ENCODE results near the gene TMEM91. TPM values are rescaled to one million over a fixed set of nuclear protein-coding genes. Genes with fewer than 3 reads are reported as not detected.

TMEM91 gene
- total RNA-seq, 2 experiments from 2014 or later, result 5.6 to 5.7 TPM

DNA sequence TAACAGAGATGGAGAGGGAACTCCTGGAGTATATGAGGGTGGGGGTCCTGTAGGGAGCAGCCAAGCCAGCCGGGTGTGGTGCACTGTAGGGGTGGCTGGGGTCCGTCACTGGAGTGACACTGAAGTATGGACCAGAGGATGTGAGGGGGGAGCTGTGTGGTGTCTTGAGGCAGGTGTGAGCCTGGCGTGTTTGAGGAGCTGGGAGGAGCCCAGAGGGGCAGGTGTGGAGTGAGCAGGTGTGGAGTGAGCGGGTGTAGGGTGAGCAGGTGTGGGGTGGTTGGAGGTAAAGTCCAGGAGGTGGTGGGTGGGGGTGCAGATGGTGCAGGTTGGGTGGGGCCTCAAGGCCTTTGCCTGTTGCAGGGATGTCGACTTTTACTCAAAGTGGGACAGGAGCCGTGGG lies 45.0 kb downstream of the TMEM91 start:
- Mint-ChIP-seq H3K9me3 (no peaks in the 10 kb centered on the region), H3K36me3 (ENCODE audit: low read depth) (peaks cover 8% of the 10 kb centered on the region), H3K4me3 (no peak overlapping the region), H3K4me1 (ENCODE audit: low read depth) (peaks cover 3% of the 10 kb centered on the region), H3K27me3 (ENCODE audit: low read depth) (no peaks in the 10 kb centered on the region), H3K27ac (no peak overlapping the region)
- intact Hi-C loops (cut with micrococcal nuclease), result no loop called here
- CTCF ChIA-PET, result no interaction called here
- no peak for DNase-seq

DNA sequence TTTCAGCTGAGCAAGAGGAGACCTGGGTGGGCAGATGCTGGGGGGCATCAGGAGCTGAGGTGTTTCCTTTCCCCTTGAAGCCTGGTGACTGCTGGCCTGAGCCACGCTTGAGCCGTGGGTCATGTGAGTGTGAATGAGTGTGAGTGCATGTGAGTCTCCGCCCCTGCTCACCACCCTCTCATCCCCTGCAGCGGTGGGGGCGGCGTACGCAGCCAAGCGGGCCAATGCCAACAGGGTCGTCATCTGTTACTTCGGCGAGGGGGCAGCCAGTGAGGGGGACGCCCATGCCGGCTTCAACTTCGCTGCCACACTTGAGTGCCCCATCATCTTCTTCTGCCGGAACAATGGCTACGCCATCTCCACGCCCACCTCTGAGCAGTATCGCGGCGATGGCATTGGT lies 45.6 kb downstream of the TMEM91 start:
- Mint-ChIP-seq H3K4me3 (no peak overlapping the region), H3K4me1 (ENCODE audit: low read depth) (peaks cover 5% of the 10 kb centered on the region), H3K27me3 (ENCODE audit: low read depth) (no peaks in the 10 kb centered on the region), H3K9me3 (no peaks in the 10 kb centered on the region), H3K27ac (no peak overlapping the region), H3K36me3 (ENCODE audit: low read depth) (peaks cover 8% of the 10 kb centered on the region)
- intact Hi-C loops (cut with micrococcal nuclease), result no loop called here
- CTCF ChIA-PET, result no interaction called here
- no peak for DNase-seq

DNA sequence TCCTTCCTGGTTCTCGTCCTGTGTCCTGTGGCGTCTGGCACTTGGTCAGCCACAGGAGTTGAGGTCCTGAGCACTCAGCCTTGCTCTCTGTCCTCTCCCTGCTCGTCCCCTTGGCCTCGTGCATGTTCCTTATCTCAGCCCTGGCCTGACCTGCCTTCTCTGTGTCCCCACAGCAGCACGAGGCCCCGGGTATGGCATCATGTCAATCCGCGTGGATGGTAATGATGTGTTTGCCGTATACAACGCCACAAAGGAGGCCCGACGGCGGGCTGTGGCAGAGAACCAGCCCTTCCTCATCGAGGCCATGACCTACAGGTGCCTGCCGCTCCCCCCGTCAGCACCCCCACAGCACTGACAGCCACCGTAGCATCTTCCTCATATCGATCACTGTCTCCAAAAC lies 46.1 kb downstream of the TMEM91 start:
- intact Hi-C loops (cut with micrococcal nuclease), result no loop called here
- no peak for DNase-seq
- Mint-ChIP-seq H3K9me3 (no peaks in the 10 kb centered on the region), H3K36me3 (ENCODE audit: low read depth) (peaks cover 8% of the 10 kb centered on the region), H3K4me1 (ENCODE audit: low read depth) (peaks cover 9% of the 10 kb centered on the region), H3K27ac (no peak overlapping the region), H3K27me3 (ENCODE audit: low read depth) (no peaks in the 10 kb centered on the region), H3K4me3 (no peak overlapping the region)
- CTCF ChIA-PET, result no interaction called here

DNA sequence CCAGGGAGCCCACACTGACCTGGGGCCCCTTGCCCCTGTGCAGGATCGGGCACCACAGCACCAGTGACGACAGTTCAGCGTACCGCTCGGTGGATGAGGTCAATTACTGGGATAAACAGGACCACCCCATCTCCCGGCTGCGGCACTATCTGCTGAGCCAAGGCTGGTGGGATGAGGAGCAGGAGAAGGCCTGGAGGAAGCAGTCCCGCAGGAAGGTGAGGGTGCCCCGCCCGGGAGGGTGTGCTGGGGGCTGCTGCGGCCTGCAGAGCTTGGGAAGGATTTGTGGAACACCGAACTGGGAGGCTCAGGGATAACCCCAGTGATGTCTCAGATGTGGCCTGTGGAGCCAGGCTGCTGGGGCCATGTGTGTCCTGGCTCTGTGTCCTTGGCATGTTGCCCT lies 46.6 kb downstream of the TMEM91 start:
- peaks cover 8% of the 10 kb centered on the region for H3K36me3 Mint-ChIP-seq (ENCODE audit: low read depth)
- CTCF ChIA-PET, result no interaction called here
- H3K27ac Mint-ChIP-seq, result no peak overlapping the region
- no peak overlapping the region for H3K4me3 Mint-ChIP-seq
- no peaks in the 10 kb centered on the region for H3K9me3 Mint-ChIP-seq
- intact Hi-C loops (cut with micrococcal nuclease), result no loop called here
- peaks cover 14% of the 10 kb centered on the region for H3K4me1 Mint-ChIP-seq (ENCODE audit: low read depth)
- no peak for DNase-seq
- H3K27me3 Mint-ChIP-seq (ENCODE audit: low read depth), result no peaks in the 10 kb centered on the region

DNA sequence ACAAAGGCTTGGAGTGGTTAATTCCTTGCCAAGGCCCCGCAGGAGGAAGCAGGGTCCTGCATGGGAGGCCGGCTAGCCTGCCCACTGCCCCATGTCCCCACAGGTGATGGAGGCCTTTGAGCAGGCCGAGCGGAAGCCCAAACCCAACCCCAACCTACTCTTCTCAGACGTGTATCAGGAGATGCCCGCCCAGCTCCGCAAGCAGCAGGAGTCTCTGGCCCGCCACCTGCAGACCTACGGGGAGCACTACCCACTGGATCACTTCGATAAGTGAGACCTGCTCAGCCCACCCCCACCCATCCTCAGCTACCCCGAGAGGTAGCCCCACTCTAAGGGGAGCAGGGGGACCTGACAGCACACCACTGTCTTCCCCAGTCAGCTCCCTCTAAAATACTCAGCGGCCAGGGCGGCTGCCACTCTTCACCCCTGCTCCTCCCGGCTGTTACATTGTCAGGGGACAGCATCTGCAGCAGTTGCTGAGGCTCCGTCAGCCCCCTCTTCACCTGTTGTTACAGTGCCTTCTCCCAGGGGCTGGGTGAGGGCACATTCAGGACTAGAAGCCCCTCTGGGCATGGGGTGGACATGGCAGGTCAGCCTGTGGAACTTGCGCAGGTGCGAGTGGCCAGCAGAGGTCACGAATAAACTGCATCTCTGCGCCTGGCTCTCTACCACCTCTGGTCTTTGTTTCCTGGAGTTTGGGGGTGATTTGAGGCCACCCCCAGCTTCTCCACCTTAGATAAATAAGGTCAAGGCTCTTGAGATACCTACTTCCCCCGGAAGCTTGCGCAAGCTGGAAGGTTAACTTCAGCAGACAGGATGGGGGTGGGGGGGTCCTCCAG lies 48.2 kb downstream of the TMEM91 start:
- peaks cover 10% of the 10 kb centered on the region for H3K36me3 Mint-ChIP-seq (ENCODE audit: low read depth)
- no peak overlapping the region for H3K27ac Mint-ChIP-seq
- intact Hi-C loops (cut with micrococcal nuclease), result loop anchor here (5.0 kb wide), 1 partner anchor 222 kb away; no protein-coding TSS in a partner anchor
- CTCF ChIA-PET, result no interaction called here
- DNase-seq, result no peak
- no peaks in the 10 kb centered on the region for H3K9me3 Mint-ChIP-seq
- H3K4me3 Mint-ChIP-seq, result no peak overlapping the region
- peaks cover 23% of the 10 kb centered on the region for H3K4me1 Mint-ChIP-seq (ENCODE audit: low read depth)
- no peaks in the 10 kb centered on the region for H3K27me3 Mint-ChIP-seq (ENCODE audit: low read depth)

DNA sequence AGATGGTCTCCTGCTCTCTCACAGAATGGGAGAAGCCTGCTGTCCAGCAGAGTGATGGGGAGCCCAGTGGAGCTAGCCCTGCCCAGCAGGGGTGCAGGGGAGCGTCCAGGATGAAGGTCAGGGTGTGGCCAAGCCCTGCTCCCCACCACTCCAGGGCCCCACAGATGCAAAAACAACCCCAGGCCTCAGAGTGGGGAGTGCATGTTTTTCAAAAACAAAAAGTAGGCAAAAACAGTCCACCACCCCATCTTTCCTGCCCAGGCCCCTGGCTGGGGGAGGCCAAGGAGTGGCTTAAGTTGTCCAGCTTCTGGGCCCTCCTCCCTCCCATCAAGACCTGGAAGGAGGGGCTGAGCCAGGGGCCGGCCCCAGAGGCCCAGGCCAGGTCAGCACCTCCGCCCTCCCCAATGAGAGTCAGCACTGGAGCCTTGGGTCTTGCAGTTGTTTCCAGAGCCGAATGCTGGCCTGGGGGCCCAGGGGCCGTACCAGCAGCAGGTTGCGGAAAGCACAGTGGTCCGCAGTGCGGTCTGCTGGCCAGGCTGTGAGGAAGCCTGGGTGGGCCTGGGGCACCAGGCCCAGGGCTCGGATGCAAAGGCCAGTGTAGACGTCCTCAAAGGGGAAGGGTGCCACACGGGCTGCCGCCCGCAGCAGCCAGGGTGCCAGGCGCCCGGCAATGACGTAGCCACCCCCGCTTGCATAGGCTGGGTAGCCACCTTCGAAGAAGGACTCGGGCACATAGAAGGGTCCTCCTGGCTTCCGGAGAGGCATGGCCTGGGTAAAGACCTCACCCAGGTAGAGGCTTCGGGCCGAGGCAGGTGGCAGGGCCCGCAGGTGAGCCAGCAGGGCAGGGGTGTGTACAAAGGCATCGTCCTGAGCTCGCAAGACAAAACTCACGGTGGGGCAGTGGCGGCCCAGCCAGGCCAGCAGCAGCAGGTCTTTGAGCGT lies 49.1 kb downstream of the TMEM91 start:
- intact Hi-C loops (cut with micrococcal nuclease), result loop anchor here (5.0 kb wide), 1 partner anchor 223 kb away; no protein-coding TSS in a partner anchor
- H3K36me3 Mint-ChIP-seq (ENCODE audit: low read depth), result peaks cover 10% of the 10 kb centered on the region
- CTCF ChIA-PET, result interaction anchor here (0.6 kb wide), 1 partner anchor 140 kb away, joined by 4 read pairs; no protein-coding TSS in a partner anchor

DNA sequence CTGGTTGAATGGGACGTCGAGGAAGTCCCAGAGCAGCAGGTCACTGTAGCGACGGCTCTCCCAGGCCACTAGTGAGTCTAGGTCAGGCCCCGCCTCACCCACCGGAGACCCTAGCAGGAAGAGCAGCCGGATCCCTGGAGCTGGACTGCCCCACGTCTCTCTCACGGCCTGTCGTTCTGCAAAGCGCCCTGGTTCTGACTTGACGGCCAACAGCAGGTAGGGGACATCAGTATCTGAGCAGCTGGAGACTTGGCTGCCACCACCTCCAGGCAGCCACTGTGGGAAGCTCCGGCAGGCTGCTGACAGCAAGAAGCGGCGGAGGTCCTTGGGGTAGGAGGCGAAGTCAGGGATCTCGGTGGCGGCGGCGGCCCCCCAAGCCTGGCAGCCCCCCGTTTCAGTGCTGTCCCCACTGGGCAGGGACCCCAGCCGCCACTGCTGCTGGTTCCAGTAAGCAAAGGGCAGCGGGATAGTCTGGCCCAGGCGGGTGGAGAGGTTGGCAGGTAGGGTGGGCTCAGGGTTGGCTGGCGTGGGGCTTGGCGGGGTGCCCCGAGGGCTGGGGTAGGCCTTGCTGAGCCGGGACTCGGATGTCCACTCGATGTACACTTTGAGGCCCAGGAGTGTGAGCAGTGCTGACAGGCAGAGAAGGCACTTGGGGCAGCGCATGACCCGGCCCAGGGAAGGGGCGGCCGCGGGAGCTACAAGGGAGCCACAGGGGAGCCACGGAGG lies 49.9 kb downstream of the TMEM91 start:
- H3K4me1 Mint-ChIP-seq (ENCODE audit: low read depth), result peaks cover 23% of the 10 kb centered on the region
- no peak for DNase-seq
- H3K4me3 Mint-ChIP-seq, result no peak overlapping the region
- CTCF ChIA-PET, result interaction anchor here (0.5 kb wide), 1 partner anchor 127 kb away, joined by 3 read pairs; no protein-coding TSS in a partner anchor
- H3K36me3 Mint-ChIP-seq (ENCODE audit: low read depth), result peaks cover 7% of the 10 kb centered on the region
- intact Hi-C loops (cut with micrococcal nuclease), result loop anchor here (5.0 kb wide), 1 partner anchor 224 kb away; no protein-coding TSS in a partner anchor
- no peak overlapping the region for H3K27ac Mint-ChIP-seq
- no peaks in the 10 kb centered on the region for H3K27me3 Mint-ChIP-seq (ENCODE audit: low read depth)
- H3K9me3 Mint-ChIP-seq, result no peaks in the 10 kb centered on the region

More for the DNA sequence above, 49.1 kb downstream of the TMEM91 start:
- no peaks in the 10 kb centered on the region for H3K27me3 Mint-ChIP-seq (ENCODE audit: low read depth)
- no peak overlapping the region for H3K27ac Mint-ChIP-seq
- no peak for DNase-seq
- H3K4me3 Mint-ChIP-seq, result no peak overlapping the region
- peaks cover 23% of the 10 kb centered on the region for H3K4me1 Mint-ChIP-seq (ENCODE audit: low read depth)
- H3K9me3 Mint-ChIP-seq, result no peaks in the 10 kb centered on the region

DNA sequence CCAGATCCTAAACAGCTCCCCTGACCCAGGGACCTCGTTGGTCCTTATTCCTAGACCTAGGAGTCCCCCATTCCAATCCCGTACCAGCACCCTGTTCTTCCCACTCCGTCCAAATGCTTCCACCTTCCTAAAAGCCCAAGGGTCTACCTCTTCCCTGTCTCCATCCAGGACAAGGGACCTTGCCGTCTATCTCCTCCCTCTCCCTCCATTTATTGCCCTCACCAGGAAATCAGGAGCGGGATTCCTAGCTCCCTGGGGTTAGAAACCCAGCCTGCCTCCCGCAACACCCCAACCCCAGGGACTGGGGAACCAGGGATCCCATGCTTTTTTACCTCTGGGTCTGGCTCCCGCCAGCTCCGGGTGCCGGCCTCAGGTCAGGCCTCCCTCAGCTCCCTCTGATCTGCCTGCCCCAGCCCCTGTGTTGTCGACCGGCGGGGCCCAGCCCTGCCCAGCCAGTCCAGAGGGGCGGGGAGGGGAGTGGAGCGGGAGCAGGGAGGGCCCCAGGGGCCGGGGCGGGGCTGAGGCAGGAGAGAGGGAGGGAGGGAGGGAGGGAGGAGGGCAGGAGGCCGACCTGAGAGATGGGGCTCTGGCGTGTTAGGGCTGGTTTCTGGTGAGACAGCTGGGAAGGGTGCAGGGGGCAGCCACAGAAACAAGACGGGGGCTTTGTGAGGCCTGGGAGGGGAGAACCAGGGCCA lies 50.8 kb downstream of the TMEM91 start, which contains the start of gene B3GNT8:
Gene B3GNT8, minus strand, starts transcription at position 423 of the 695 bp plus-strand sequence. CDS start 596 bp downstream, outside the sequence.
- H3K9me3 Mint-ChIP-seq, result no peaks in the 10 kb centered on the region
- intact Hi-C loops (cut with micrococcal nuclease), result loop anchor here (5.0 kb wide), 1 partner anchor 225 kb away; no protein-coding TSS in a partner anchor
- H3K4me3 Mint-ChIP-seq, result peak within 1 kb of the TSS; percentile 65
- peak; percentile 63 for DNase-seq
- CTCF ChIA-PET, result interaction anchor here (0.5 kb wide), 1 partner anchor 128 kb away, joined by 3 read pairs; no protein-coding TSS in a partner anchor
- H3K27ac Mint-ChIP-seq, result peak within 1 kb of the TSS; percentile 74
- no peaks in the 10 kb centered on the region for H3K27me3 Mint-ChIP-seq (ENCODE audit: low read depth)
- peaks cover 23% of the 10 kb centered on the region for H3K4me1 Mint-ChIP-seq (ENCODE audit: low read depth)
- peaks cover 7% of the 10 kb centered on the region for H3K36me3 Mint-ChIP-seq (ENCODE audit: low read depth)

DNA sequence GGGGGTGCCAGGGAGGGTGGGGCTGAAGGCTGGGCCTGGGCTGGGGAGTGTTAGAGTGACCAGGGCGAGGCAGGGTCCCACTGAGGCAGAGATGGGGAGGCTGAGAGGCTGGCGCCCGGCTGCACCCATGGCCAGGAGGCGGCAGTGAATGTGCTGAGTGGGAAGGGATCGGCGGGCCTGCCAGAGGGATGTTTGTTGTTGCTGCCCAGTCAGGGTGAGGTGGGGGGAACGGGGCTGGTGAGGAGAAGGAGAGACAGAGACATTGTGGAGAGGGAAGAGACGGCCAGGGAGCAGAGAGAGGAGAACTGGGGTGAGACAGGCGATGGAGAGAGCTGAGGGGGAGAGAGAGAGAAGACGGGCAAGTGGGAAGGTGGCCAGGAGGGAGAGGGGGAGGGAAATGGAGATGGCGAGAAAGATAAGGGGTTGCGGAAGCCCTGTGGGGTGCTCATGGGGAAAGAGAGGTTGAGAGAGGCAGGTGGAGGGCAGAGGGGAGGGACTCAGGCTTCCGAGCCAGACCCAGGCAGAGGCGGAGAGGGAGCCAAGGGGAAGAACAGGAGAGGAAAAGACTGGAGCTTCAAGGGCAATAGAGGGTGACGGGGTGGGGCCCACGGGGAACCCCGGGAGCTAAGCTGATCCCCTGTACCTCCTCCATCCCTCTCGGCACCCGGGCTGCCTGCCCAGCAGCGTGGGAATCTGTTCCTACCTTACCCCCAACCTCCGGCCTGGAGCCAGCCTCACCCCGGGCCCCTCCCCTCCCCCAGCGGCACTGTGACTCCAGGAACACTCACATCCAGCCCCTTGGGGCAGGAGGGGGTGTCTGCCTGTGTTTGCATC lies 51.5 kb downstream of the TMEM91 start:
- CTCF ChIA-PET, result interaction anchor here (0.8 to 1.7 kb wide), 3 partner anchors 10 to 136 kb away, joined by 3 to 12 read pairs (median 3); partner anchors contain the start of gene DMAC2
- Mint-ChIP-seq H3K27me3 (ENCODE audit: low read depth) (no peaks in the 10 kb centered on the region), H3K4me1 (ENCODE audit: low read depth) (peaks cover 23% of the 10 kb centered on the region), H3K9me3 (no peaks in the 10 kb centered on the region), H3K36me3 (ENCODE audit: low read depth) (peaks cover 8% of the 10 kb centered on the region), H3K27ac (peak overlapping the region; percentile 74), H3K4me3 (peak overlapping the region; percentile 65)
- intact Hi-C loops (cut with micrococcal nuclease), result loop anchor here (5.0 kb wide), 1 partner anchor 226 kb away; no protein-coding TSS in a partner anchor
- peak; percentile 26 for DNase-seq

DNA sequence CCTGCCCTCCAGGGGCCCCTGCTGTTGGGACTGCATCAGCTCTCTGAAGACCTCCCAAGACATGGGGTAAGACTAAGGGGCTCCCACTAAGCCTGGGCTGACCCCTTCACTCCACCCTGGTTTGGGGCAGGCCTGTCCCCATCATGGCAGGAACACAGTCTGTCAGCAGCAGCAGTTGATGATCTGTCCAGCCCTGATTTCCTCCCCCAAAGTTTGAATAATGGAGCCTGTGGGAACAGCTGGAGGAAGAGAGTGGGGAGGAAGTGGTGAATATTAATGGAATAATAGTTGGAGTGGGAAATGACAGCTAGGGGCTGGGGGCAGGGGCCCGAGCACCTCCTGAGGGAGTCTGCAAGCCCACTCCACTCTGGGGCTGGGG lies 52.1 kb downstream of the TMEM91 start:
- Mint-ChIP-seq H3K4me1 (ENCODE audit: low read depth) (peaks cover 23% of the 10 kb centered on the region), H3K4me3 (no peak overlapping the region), H3K27ac (peak overlapping the region; percentile 41), H3K36me3 (ENCODE audit: low read depth) (peaks cover 8% of the 10 kb centered on the region), H3K27me3 (ENCODE audit: low read depth) (no peaks in the 10 kb centered on the region), H3K9me3 (no peaks in the 10 kb centered on the region)
- CTCF ChIA-PET, result interaction anchor here (0.8 to 1.7 kb wide), 3 partner anchors 9 to 135 kb away, joined by 3 to 12 read pairs (median 3); partner anchors contain the start of gene DMAC2
- no peak for DNase-seq
- intact Hi-C loops (cut with micrococcal nuclease), result loop anchor here (5.0 kb wide), 1 partner anchor 226 kb away; no protein-coding TSS in a partner anchor
